GM18907 (cell line): Measurements from ENCODE around the gene MRPL22.
"Not testable (repeated sequence)": the region's sequence is repeated elsewhere in the genome, so short reads cannot be mapped to it uniquely, and the experiment has no call there.

Source experiments
- ATAC-seq: cut with Tn5 transposase; IDR thresholded peaks from one replicate; pipeline ENCODE4 v1.9.1; 2021; ENCODE audit warnings: mild to moderate bottlenecking, moderate library complexity; ENCODE audit not compliant: unreplicated experiment

Gene MRPL22

DNA sequence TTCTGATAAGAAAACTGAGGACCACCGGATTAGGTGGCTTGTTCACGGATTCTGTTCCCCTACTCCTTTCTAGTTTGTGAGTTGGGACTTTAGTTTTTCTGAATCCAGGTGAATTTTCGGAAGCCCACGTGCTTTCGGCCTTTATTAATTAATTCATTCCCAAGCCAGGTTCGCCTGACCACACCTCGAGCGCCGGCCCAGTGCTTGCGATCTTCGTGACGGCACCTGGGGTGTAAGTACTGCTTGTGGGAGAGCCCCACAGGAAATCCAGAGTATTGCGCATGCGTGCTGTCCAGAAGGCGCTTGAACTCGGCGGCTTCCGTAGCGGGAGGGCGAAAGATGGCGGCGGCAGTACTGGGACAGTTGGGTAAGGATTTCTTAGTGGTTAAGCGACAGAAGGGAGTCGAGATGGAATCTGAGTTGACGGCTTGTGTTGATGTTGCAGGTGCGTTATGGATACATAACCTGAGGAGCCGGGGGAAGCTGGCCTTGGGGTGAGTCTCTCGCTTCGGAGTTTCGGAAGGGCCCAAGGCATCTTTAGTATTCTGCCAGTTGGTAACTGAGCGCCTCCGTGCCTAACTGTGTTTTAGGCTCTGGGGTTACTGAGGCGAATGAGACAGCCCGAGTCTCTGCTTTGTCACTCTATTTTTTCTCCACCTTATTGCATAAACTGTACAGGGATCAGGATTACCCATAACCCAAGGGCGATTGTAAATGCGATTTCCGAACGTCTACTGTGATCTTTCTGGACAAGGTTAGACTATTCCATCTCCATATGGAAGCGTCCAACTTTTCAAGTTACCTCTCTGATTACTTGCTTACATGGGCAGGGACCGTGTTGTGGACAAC is at the start of gene MRPL22:
MRPL22 (plus strand) TSS at position 302 of the 849 bp plus-strand sequence; CDS start at position 340, 38 bp downstream.
- ATAC-seq, result peak; percentile 60

DNA sequence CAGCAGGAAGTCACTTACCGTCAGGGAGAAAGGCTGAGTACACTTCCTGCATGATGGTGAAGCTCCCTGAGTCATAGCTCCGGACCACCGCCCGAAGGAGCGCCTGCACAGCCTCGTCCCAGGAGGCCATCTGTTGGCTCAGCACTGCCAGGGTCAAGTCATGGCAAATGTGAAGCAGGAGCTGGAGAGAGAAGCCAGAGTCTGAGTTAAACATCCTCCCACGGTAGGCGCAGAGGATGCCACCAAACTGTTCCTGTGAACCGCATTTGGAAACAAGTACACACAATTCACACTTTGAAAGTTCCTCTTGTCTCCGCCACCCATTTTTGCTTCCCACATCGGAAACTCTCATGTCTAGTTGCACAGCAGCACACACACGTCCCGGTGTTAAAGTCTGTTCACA is 48.5 kb upstream of the MRPL22 start:
- no peak for ATAC-seq

DNA sequence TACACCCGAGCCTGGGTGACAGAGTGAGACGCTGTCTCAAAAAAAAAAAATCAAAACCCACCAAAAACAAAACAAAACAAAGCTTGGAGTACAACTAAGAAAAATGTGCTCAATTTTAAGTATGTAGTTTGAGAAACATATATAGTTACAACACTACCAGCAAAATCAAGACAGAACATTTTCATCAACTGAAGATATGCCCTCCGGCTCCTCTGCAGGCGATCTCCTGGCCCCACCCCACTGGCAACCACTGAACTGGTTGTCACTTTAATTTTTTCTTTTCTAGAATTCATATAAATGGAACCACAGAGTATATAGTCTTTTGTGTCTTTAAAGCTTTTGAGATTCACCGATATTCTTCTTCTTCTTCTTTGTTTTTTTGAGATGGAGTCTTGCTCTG is 47.5 kb upstream of the MRPL22 start:
- ATAC-seq, result no peak

DNA sequence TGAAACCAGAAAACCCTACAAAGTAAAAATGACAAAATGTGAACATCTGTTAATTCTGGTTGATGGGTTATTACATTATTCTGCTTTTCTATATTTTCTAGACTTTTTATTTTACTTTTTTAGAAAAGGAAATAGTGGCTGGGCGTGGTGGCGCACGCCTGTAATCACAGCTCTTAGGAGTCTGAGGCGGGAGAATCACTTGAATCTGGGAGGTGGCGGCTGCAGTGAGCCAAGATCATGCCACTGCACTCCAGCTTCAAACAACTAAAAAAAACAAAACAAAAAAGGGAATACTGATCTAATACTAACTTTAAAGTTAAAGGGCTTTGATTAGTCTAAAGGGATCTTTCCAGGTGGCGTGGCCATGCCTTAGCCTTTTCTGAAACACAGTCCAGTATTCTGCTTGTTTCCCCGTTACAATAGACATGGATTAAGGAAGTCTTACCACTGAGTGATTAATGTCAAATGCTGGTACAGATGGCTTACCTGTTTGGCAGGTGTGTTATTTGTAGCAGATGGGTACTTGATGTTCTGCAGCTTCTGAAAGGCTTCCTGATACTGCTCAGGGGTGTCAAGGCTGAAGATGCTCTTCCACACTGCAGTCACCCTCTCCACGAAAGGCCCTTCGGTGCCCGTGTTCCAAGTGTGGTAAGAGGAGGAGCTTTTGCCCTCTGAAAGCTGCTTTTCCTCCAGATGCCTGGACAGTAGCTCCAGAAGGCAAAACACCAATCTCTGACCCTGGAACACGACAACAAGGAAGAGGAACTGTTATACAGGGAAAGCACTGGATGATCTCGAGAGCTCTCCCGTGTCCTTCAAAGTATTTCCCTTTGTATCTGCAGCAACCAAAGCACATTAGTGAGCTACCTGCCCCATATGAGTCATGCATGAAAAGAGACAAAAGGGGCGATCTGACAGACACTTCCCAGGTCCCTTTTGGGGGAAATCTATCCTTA is 45.0 kb upstream of the MRPL22 start:
- no peak for ATAC-seq

DNA sequence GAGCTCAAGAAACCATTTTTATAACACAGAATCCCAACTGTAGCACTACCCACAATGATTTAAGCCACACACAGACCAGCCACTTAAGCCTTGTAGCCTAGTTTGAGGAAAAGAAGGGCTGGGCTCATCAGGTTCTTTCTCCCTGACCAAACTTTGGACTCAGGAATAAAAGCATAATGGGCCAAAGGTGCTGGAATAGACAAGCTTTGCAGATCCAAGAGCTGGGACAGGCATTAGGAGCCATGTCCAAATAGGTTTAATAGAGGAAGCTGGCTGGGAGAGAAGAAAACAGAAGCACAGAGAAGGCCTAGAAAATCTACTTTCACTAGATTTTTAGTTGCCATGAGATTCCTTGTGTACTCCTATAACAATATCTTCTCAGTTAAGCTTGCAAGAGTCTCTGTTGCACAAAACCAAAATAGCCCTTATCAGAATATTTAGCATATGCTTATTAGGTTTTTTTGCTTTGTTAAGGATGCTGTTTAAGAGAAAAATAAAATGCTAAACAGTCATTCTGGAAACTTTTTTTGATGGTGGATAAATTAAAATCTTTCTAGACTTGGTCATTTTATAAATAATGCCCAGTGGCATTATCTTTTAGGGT is 44.2 kb upstream of the MRPL22 start:
- no peak for ATAC-seq

DNA sequence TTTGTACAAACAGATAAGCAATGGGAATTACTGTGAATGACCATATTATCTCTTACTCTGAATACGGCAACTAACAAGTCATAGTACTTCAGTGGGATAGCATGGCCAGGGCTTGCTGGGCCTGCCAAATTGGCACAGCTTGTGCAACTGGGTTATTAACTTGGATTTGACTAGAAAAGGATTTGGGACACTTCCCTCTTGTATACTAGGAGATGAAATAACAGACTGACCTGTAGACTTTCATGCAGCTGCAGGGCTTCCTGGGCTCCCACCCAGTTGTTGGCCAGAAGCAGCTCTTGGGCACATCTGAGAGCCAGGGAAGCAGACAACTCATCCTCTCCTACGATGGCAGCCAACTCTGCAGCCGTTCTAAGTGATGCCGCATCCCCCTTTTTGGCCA is 42.7 kb upstream of the MRPL22 start:
- no peak for ATAC-seq

DNA sequence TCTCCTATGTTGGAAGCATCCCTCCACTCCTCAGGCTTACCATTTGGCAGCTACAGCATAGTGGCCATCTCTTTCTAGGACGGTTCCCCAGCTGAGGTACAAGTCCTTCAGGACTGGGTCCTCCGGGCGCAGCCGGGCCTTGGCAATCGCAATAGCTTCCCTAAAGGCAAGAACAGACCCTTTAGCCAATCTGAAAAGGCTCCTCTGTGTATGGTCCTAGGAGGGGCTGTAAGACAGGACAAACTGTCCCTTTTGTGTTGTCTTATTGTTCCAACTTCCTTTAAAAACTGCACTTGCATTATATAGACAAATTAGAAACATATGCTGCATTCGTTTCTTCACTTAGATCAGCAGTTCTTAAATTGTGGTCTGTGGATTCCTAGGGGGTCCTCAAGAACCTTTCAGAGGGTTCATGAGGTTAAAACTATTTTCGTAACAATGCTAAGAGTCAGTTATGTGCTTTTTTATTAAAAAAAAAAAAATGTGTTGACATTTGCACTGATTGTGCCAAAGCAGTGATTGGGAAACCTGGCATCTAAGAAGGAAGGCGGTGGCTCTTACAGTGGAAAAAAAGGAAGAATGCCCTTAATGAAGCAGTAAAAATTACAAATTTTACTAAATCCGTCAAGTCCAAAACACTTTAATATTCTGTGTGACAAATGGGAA is 41.6 kb upstream of the MRPL22 start:
- ATAC-seq, result no peak

DNA sequence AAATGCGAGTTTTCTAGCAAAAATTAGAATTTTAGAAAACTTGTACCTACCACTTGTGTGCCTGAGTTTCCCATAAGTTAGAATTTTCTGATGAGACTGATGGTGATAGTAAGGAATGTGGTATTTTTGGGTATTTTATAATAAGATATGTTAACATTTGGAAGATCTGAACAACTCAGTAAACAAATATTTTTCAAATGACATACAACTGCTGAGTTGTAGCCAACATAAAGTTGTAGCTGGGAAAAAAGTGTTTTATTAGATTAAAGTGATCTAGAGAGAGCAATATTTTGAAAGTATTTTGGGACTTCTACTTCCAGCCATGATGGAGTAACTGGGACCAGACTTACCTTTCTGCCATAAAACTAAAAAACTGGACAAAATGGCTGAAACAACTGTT is 40.8 kb upstream of the MRPL22 start:
- ATAC-seq, result no peak

DNA sequence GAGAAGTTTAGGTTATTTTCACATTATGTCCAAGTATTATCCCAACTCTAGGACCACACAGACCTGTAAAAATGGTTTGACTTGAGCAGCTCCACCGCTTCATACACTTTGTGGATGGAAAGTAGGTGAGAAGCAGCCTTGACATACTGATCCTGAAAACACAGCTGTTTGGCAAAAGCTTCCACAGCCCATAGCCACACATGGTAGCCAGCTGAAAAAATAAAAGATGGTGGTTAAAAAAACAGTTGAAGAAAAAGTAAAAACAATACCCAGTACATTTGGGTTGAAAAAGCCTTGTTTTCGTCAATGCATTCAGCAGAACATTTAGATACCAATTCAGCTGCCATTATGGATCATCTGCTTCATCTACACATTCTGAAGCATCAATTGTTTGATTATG is 39.6 kb upstream of the MRPL22 start:
- ATAC-seq, result no peak

DNA sequence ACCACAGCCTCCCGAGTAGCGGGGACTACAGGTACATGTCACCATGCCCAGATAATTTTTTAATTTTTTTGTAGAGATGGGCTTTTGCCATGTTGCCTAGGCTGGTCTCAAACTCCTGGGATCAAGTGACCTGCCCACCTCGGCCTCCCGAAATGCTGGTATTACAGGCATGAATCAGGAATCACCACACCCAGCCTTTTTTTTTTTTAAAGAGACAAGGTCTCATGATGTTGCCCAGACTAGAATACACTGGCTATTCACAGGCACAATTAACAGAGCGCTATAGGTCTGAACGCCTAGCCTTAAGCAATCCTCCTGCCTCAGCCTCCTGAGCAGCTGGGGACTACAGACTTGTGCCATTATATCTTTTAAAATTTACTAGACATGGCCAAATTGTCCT is 39.0 kb upstream of the MRPL22 start:
- no peak for ATAC-seq

DNA sequence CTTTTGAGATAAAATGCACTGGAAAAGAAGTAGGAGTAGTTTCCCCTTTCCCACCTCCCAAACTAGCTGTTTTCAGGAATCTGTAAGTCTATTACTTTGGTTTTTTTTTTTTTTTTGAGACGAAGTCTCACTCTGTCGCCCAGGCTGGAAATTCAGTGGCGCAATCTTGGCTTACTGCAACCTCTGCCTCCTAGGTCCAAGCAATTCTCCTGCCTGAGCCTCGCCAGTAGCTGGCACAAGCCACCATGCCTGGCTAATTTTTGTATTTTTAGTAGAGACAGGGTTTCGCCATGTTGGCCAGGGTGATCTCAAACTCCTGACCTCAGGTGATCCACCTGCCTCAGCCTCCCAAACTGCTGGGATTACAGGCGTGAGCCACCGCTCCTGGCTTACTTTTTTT is 35.3 kb upstream of the MRPL22 start:
- not testable (repeated sequence) for ATAC-seq

DNA sequence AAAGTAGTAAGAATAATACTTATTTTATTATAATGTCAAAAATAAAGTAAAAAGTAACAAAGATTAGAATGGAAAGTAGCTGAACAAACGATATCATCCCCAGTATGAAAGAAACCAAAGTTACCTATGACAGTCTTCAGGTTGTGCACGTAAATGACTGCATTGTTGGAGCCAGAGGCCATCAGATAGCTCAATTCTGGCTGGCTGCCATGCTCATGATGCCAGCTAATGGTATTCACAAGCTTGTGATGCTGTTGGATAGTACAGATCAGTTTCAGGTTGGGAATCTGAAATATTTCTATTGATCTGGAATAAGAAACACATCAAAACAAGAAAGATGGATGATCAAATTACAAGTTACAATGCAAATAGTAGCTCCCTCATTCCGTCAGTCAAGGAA is 24.0 kb upstream of the MRPL22 start:
- ATAC-seq, result no peak

DNA sequence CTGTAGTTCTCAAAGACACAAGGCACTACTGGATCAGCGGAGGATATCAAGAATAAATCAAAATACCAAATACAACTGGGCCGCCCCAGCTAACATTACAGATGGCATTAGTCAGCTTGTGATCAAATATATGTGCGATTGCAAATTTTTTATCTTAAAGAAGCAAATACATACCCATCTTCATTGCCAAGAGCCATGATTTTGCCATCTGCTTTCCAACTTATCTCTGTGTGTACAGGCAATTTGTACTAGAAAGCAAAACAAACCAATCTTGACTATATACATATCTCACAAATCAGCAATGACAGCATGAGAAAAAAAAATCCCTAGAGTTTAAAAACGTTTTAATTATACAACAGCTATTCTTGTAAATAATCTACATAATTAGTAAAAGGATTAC is 23.1 kb upstream of the MRPL22 start:
- ATAC-seq, result no peak

DNA sequence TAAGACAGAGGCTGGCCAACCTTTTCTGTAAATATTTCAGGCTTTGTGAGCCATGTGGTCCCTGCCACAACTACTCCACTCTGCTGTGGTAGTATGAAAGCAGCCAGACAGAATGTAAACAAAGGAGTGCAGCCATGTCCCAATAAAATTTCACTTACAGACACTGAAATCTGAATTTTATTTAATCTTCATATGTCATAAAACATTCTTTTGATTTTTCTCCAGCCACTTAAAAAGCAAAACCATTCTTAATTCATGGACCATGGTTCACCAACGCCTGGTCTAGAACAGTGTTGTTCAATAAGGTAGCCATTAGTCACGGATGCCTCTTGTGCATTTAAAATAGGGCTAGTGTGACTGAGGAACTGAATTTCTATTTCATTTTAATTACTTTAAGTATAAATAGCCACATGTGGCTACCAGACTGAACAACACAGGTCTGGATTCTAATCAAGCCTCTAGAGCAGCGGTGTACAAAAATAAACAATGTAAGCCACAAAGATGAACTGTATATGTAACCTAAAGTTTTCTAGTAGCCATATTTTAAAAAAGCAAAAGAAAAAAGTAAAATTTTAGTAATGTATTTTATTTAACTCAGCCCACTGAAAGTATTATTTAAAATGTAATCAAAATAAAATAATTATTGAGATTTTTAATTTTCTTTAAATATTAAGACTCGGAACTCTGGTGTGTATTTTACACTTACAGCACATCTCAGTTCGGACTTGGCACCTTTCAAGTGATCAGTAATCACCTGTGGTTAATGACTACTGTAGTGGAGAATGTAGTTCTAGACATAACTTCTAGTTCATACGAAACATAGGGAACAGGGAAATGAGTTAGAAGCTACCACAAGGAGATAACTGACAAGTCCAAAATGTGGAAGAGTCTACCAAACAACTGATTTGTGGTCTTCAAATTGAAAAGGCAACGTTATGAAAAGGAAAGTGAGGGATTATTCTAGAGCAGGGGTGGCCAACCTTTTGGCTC is 17.1 kb upstream of the MRPL22 start:
- no peak for ATAC-seq

DNA sequence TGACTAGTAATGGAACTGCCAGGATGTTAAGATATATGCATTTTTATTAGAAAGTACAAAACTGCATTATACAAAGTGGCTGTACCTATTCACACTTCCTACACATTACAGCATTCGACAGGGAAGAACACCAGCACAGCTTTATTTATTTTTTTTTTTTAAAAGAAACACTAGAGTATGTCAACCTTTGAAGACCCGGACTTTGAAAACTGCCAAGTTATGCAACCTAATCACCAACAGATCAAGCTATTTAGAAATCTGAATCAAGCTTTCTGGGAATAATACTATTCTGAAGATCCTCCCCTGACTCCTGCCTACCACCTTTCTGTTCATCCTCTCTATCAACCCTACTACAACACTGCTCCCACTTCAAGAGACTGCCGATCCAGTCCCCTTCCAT is 7.3 kb upstream of the MRPL22 start:
- no peak for ATAC-seq

DNA sequence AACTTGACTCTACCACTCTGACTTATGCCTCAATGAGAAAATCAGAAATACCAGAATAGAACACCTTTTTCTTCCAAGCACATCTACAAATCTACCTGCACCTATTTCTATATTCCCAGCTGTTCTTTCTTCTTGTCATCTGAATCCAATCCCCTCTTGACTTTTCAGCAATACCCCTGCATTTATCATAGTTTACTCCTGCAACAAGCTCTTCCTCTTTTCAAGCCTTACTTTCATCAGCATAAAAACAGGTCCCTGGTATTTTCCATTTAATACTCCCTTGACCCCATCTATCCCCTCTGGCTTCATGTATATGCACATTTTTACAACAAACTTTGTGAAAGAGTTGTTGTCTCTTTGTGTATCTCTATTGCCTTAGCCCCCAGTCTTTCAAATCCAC is 6.0 kb upstream of the MRPL22 start:
- no peak for ATAC-seq

DNA sequence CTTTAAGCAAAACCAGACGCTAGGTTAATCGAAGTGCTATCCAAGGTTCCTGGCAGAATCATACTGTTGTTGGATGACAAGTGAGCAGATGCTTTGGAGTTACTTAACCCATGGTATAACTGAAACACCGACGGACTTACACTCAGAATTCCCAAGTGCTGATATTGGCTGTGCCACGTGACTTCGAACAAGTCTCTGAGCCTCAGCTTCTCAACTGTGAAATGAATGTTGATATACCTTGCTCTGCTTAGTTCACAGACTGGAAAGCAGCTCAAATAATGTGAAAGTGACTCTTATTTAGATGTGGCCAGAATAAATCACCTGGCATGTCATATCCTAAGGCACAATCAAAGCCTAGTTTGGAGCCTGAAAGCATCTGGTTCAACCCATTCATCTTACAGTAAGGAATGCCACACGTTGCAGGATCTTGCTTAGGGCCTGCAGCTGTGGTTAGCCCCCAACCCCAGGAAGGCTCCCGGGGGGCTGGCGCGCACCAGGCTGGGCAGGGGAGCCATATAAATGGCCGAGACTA is 3.6 kb upstream of the MRPL22 start:
- no peak for ATAC-seq

DNA sequence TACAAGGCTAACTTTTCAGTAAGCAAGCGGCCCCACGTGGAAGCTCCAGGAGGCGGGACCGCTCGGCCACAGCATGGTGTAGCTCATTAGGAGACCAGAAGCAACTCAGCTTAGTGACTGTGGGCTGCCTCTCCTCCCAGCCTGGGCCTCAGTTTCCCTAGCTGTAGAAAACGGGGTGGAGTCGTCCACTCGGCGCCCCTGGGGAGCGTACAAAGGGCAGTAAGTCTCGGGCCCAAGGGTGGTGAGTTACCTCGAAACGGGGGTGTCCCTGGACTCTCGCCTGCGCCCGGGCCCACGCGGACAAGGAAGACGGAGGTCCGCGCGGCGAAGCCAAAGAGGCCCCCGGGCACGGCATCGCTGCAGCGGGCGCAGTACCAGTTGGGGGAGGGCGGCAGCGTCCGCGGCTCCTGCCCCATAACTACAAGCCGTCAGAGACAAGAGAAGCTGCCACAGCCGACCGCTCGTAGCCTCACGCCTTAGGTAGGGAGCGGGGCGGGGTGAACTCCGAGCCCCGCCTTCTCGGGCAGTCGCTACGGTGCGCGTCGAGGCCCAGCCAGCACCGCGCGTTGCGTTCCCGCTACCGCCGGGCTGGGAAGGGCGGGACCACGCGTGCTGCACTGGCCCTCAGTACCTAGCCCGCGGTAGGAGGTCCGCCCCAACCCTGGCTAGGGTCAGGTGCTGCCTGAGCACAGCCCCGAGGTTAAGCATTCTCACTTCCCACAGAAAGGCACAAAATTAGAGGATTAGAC is 3.0 kb upstream of the MRPL22 start, which contains the start of gene GEMIN5:
GEMIN5 (minus strand) TSS at position 494 of the 749 bp plus-strand sequence; CDS start at position 416, 78 bp downstream.
- ATAC-seq, result peak; percentile 86

DNA sequence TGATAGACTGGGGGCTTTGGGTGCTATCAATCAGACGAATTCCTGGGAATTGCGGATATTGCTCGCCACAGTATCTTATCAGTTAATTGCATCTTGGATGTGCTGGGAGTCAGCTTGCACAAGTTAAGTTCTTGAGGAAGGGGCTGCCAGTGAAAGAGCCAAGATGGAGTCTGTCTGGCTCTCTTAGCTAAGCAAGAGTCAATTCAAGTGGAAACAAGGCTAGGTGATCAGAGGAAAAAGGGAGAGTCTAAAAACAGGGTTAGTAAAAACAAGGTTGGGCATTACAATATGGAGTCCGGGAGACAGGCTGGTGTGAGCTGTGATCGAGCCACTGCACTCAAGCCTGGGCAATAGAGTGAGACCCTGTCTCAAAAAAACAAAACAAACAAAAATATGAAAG is 1.5 kb upstream of the MRPL22 start:
- ATAC-seq, result not testable (repeated sequence)
